ENCODE measurements around the gene C22orf39. TPM values are rescaled to one million over a fixed set of nuclear protein-coding genes. Genes with fewer than 3 reads are reported as not detected.

C22orf39 gene
- total RNA-seq, 1 donor from 2014 or later = 42.3 TPM

- no peaks in the 10 kb centered on the region for H3K27me3 ChIP-seq (ENCODE audit: control insufficient read depth, insufficient read depth, low read length)
- no peak overlapping the region for H3K4me3 ChIP-seq (ENCODE audit: low read depth, low read length)
- TF ChIP-seq, protein P1, sequence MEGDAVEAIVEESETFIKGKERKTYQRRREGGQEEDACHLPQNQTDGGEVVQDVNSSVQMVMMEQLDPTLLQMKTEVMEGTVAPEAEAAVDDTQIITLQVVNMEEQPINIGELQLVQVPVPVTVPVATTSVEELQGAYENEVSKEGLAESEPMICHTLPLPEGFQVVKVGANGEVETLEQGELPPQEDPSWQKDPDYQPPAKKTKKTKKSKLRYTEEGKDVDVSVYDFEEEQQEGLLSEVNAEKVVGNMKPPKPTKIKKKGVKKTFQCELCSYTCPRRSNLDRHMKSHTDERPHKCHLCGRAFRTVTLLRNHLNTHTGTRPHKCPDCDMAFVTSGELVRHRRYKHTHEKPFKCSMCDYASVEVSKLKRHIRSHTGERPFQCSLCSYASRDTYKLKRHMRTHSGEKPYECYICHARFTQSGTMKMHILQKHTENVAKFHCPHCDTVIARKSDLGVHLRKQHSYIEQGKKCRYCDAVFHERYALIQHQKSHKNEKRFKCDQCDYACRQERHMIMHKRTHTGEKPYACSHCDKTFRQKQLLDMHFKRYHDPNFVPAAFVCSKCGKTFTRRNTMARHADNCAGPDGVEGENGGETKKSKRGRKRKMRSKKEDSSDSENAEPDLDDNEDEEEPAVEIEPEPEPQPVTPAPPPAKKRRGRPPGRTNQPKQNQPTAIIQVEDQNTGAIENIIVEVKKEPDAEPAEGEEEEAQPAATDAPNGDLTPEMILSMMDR (IDR thresholded peaks at IDR 0.05; ENCODE audit: insufficient read depth, low read length, poor library complexity, severe bottlenecking) = no peak
- DNase-seq (ENCODE audit: low read depth) = no peak
- peaks cover 7% of the 10 kb centered on the region for H3K36me3 ChIP-seq (ENCODE audit: control insufficient read depth, insufficient read depth, low read length)
These were observed 24.7 kb upstream of the C22orf39 start for GRCh38 chr22:19472233-19472632.

- no peak for DNase-seq (ENCODE audit: low read depth)
- Histone ChIP-seq H3K27me3 (ENCODE audit: control insufficient read depth, insufficient read depth, low read length) (no peaks in the 10 kb centered on the region), H3K4me3 (ENCODE audit: low read depth, low read length) (no peak overlapping the region), H3K36me3 (ENCODE audit: control insufficient read depth, insufficient read depth, low read length) (peaks cover 7% of the 10 kb centered on the region)
- TF ChIP-seq, protein P1 (IDR thresholded peaks at IDR 0.05; ENCODE audit: insufficient read depth, low read length, poor library complexity, severe bottlenecking) = no peak
These were observed 24.1 kb upstream of the C22orf39 start for GRCh38 chr22:19471572-19471971.

DNA sequence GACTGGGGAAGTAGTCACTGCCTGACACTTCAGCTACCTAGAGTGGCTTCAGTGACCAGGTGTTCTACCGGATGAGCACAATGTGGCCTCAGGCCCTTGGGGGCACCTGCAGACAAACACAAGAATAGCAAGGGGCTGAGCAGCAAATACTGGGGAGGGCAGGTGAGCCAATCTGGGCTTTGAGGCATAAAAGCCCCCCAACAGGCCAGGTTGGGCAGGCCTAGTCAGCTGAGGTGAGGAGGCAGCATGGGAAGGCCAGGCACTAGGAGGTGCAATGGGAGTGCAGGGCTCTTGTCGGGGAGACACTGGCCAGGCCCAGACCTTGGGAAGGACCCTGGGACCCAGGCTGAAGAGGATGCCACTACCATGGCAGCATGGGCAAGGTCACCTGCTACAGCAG lies 22.5 kb upstream of the C22orf39 start:
- H3K4me3 ChIP-seq (ENCODE audit: low read depth, low read length) = no peak overlapping the region
- peaks cover 9% of the 10 kb centered on the region for H3K36me3 ChIP-seq (ENCODE audit: control insufficient read depth, insufficient read depth, low read length)
- TF ChIP-seq, protein P1 (IDR thresholded peaks at IDR 0.05; ENCODE audit: insufficient read depth, low read length, poor library complexity, severe bottlenecking) = no peak
- no peaks in the 10 kb centered on the region for H3K27me3 ChIP-seq (ENCODE audit: control insufficient read depth, insufficient read depth, low read length)
- DNase-seq (ENCODE audit: low read depth) = no peak

GRCh38 chr22:19469421-19469820 lies 21.9 kb upstream of the C22orf39 start:
- no peak for DNase-seq (ENCODE audit: low read depth)
- Histone ChIP-seq H3K27me3 (ENCODE audit: control insufficient read depth, insufficient read depth, low read length) (no peaks in the 10 kb centered on the region), H3K4me3 (ENCODE audit: low read depth, low read length) (no peak overlapping the region), H3K36me3 (ENCODE audit: control insufficient read depth, insufficient read depth, low read length) (peaks cover 9% of the 10 kb centered on the region)
- TF ChIP-seq, protein P1 (IDR thresholded peaks at IDR 0.05; ENCODE audit: insufficient read depth, low read length, poor library complexity, severe bottlenecking) = no peak

DNA sequence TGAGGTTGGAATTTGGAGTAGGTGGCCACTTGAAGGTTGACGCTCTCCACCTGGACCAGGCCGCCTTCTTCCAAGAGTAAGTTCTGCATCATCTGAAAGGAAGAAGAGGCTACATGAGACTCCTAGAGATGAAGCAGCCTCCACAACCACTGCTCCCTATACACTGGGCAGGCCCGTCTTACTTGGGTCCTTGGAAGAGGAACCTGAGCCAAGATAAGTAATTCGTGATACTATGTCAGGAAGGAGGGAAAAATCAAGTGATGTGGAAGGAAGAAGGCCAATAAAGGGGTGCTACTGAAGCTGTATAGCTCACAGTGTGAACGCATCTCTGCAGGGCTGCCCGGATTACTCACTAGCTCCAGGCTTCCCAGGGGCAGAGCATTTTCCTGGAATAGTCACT lies 20.4 kb upstream of the C22orf39 start:
- Histone ChIP-seq H3K27me3 (ENCODE audit: control insufficient read depth, insufficient read depth, low read length) (no peaks in the 10 kb centered on the region), H3K36me3 (ENCODE audit: control insufficient read depth, insufficient read depth, low read length) (peaks cover 7% of the 10 kb centered on the region)
- DNase-seq (ENCODE audit: low read depth) = no peak

More for the DNA sequence above, 20.4 kb upstream of the C22orf39 start:
- no peak overlapping the region for H3K4me3 ChIP-seq (ENCODE audit: low read depth, low read length)
- TF ChIP-seq, protein P1 (IDR thresholded peaks at IDR 0.05; ENCODE audit: insufficient read depth, low read length, poor library complexity, severe bottlenecking) = no peak
